ENCODE results near the gene MFN2.

- TF ChIP-seq CTCF (IDR thresholded peaks at IDR 0.05) (no peak; the same call in 1 of the 2 replicates), E2F4 (CRISPR knock-in tag; IDR thresholded peaks at IDR 0.05; ENCODE audit: borderline replicate concordance, low read depth) (no peak), MLX (CRISPR knock-in tag; IDR thresholded peaks at IDR 0.05) (no peak), ATF3 (CRISPR knock-in tag; conservative IDR thresholded peaks at IDR 0.05) (no peak), FOXP4 (CRISPR knock-in tag; IDR thresholded peaks at IDR 0.05) (no peak), ATF1 (CRISPR knock-in tag; IDR thresholded peaks at IDR 0.05) (no peak), TEAD1 (CRISPR knock-in tag; IDR thresholded peaks at IDR 0.05) (no peak), TEAD4 (CRISPR knock-in tag; IDR thresholded peaks at IDR 0.05) (no peak), SP1 (CRISPR knock-in tag; conservative IDR thresholded peaks at IDR 0.05) (no peak), ZBTB43 (CRISPR knock-in tag; IDR thresholded peaks at IDR 0.05) (no peak), EMX1 (CRISPR knock-in tag; IDR thresholded peaks at IDR 0.05) (no peak), IRF2 (CRISPR knock-in tag; IDR thresholded peaks at IDR 0.05; ENCODE audit: borderline replicate concordance, low read depth) (no peak), ZNF263 (CRISPR knock-in tag; IDR thresholded peaks at IDR 0.05; ENCODE audit: low read depth) (no peak)
Measured at GRCh38 chr1:12031039-12031980, 51.1 kb downstream of the MFN2 start.
